H9 (cell line): ENCODE measurements around the gene ORAI3. TPM values are rescaled to one million over a fixed set of nuclear protein-coding genes. Genes with fewer than 3 reads are reported as not detected.

Experiments
- DNase-seq: peaks from one replicate; pipeline ENCODE4 v3.0.0-alpha.2; 2017
- H2AFZ ChIP-seq: one replicate; pipeline ENCODE4 v1.6.1; 2013; ENCODE audit warnings: mild to moderate bottlenecking, low read length, control low read depth, moderate library complexity
- H2AK5ac ChIP-seq: 2 replicates; pipeline ENCODE4 v1.6.1; 2013; ENCODE audit warnings: low read length, control low read depth, mixed read lengths; ENCODE audit not compliant: insufficient read length
- H2BK120ac ChIP-seq: one replicate; pipeline ENCODE4 v1.6.1; 2013; ENCODE audit warnings: low read depth, mild to moderate bottlenecking, low read length, control low read depth, inconsistent platforms; ENCODE audit not compliant: poor library complexity, severe bottlenecking
- H2BK12ac ChIP-seq: 2 replicates; pipeline ENCODE4 v1.6.1; 2013; ENCODE audit warnings: low read length, control low read depth, mixed read lengths, low read depth; ENCODE audit not compliant: insufficient read length
- H2BK15ac ChIP-seq: 2 replicates; pipeline ENCODE4 v1.6.1; 2013; ENCODE audit warnings: low read depth, low read length, control low read depth
- H2BK20ac ChIP-seq: one replicate; pipeline ENCODE4 v1.6.1; 2013; ENCODE audit warnings: low read depth, mild to moderate bottlenecking, low read length, control low read depth, inconsistent platforms; ENCODE audit not compliant: poor library complexity, severe bottlenecking
- H2BK5ac ChIP-seq: 2 replicates; pipeline ENCODE4 v1.6.1; 2013; ENCODE audit warnings: low read length, control low read depth, mixed read lengths; ENCODE audit not compliant: insufficient read length
- H3K14ac ChIP-seq: 2 replicates; pipeline ENCODE4 v1.6.1; 2013; ENCODE audit warnings: low read length, control low read depth; ENCODE audit not compliant: insufficient read depth
- H3K18ac ChIP-seq: 2 replicates; pipeline ENCODE4 v1.6.1; 2013; ENCODE audit warnings: low read depth, mild to moderate bottlenecking, mixed read lengths, low read length, control low read depth; ENCODE audit not compliant: insufficient read length
- H3K23ac ChIP-seq: 2 replicates; pipeline ENCODE4 v1.6.1; 2013; ENCODE audit warnings: low read length, control low read depth, mixed read lengths, low read depth; ENCODE audit not compliant: insufficient read length
- H3K23me2 ChIP-seq: 2 replicates; pipeline ENCODE4 v1.6.1; 2013; ENCODE audit warnings: low read depth, mild to moderate bottlenecking, mixed read lengths, low read length, control low read depth; ENCODE audit not compliant: insufficient read length, poor library complexity, severe bottlenecking
- H3K27ac ChIP-seq: 2 replicates; pipeline ENCODE4 v1.5.1; 2013; ENCODE audit warnings: low read length, control low read depth, mixed read lengths, low read depth; ENCODE audit not compliant: insufficient read length
- H3K27me3 ChIP-seq: 2 replicates; pipeline ENCODE4 v1.6.1; 2013; ENCODE audit warnings: low read length, control low read depth, inconsistent platforms; ENCODE audit not compliant: insufficient read depth
- H3K4ac ChIP-seq: 2 replicates; pipeline ENCODE4 v1.6.1; 2013; ENCODE audit warnings: low read depth, mild to moderate bottlenecking, control low read depth, inconsistent platforms, low read length, moderate library complexity
- H3K4me1 ChIP-seq: 2 replicates; pipeline ENCODE4 v1.6.1; 2013; ENCODE audit warnings: low read length, control low read depth, inconsistent platforms; ENCODE audit not compliant: insufficient read depth
- H3K4me2 ChIP-seq: 2 replicates; pipeline ENCODE4 v1.6.1; 2013; ENCODE audit warnings: low read length, control low read depth, mixed read lengths; ENCODE audit not compliant: insufficient read length, insufficient read depth
- H3K56ac ChIP-seq: 2 replicates; pipeline ENCODE4 v1.6.1; 2013; ENCODE audit warnings: low read depth, mild to moderate bottlenecking, mixed read lengths, low read length, control low read depth; ENCODE audit not compliant: insufficient read length
- H3K79me1 ChIP-seq: 2 replicates; pipeline ENCODE4 v1.6.1; 2013; ENCODE audit warnings: low read depth, mild to moderate bottlenecking, moderate library complexity, low read length, control low read depth, inconsistent platforms; ENCODE audit not compliant: insufficient read depth, poor library complexity, severe bottlenecking
- H3K79me2 ChIP-seq: 2 replicates; pipeline ENCODE4 v1.6.1; 2013; ENCODE audit warnings: low read length, control low read depth, inconsistent platforms; ENCODE audit not compliant: insufficient read depth
- H3K9ac ChIP-seq: 2 replicates; pipeline ENCODE4 v1.6.1; 2013; ENCODE audit warnings: low read length, control low read depth, mixed read lengths; ENCODE audit not compliant: insufficient read length; ENCODE audit errors: extremely low read depth
- H3K9me3 ChIP-seq: one replicate; pipeline ENCODE4 v1.6.1; 2013; ENCODE audit warnings: low read depth, low read length, inconsistent platforms; ENCODE audit not compliant: control insufficient read depth
- H3T11ph ChIP-seq: one replicate; pipeline ENCODE4 v1.6.1; 2013; ENCODE audit warnings: mild to moderate bottlenecking, low read length, control low read depth, inconsistent platforms
- H4K20me1 ChIP-seq: one replicate; pipeline ENCODE4 v1.6.1; 2013; ENCODE audit not compliant: control insufficient read depth, insufficient read length, insufficient read depth
- H4K5ac ChIP-seq: 2 replicates; pipeline ENCODE4 v1.6.1; 2013; ENCODE audit warnings: low read depth, mild to moderate bottlenecking, mixed read lengths, low read length, control low read depth; ENCODE audit not compliant: insufficient read length
- H4K8ac ChIP-seq: replicated peaks from 2 replicates; pipeline ENCODE4 v1.6.1; 2013; ENCODE audit warnings: low read length, control low read depth, mixed read lengths, low read depth; ENCODE audit not compliant: insufficient read length
- H4K91ac ChIP-seq: 2 replicates; pipeline ENCODE4 v1.6.1; 2013; ENCODE audit warnings: low read depth, mild to moderate bottlenecking, moderate library complexity, mixed read lengths, low read length, control low read depth; ENCODE audit not compliant: insufficient read length
- H3K27ac Mint-ChIP-seq, 3 experiments: 2 replicates in 2 of 3; 3 replicates in 1 of 3; pipeline ENCODE4 v1.8.0; 2020 to 2021; ENCODE audit warnings: mixed read lengths in 3 of 3, mild to moderate bottlenecking in 1 of 3, moderate library complexity in 1 of 3
- H3K27me3 Mint-ChIP-seq: 2 replicates; pipeline ENCODE4 v1.8.0; 2021; ENCODE audit warnings: low read depth, mild to moderate bottlenecking, moderate library complexity, mixed read lengths
- H3K36me3 Mint-ChIP-seq, 3 experiments: 2 replicates in 2 of 3; 3 replicates in 1 of 3; pipeline ENCODE4 v1.8.0; 2020 to 2021; ENCODE audit warnings: low read depth in 3 of 3, mixed read lengths in 3 of 3; ENCODE audit not compliant: insufficient read depth in 1 of 3
- H3K4me1 Mint-ChIP-seq, 2 experiments: 2 replicates each; pipeline ENCODE4 v1.8.0; 2020; ENCODE audit warnings: mixed read lengths in 2 of 2
- H3K4me3 Mint-ChIP-seq, 2 experiments: 2 replicates in 1 of 2; 3 replicates in 1 of 2; pipeline ENCODE4 v1.8.0; 2020 to 2021; ENCODE audit warnings: mild to moderate bottlenecking in 2 of 2, mixed read lengths in 2 of 2, moderate library complexity in 1 of 2
- H3K9me3 Mint-ChIP-seq, 2 experiments: 2 replicates in 1 of 2; 3 replicates in 1 of 2; pipeline ENCODE4 v1.8.0; 2020; ENCODE audit warnings: mild to moderate bottlenecking in 2 of 2, mixed read lengths in 2 of 2, moderate library complexity in 1 of 2
- WGBS: extraction: QIAGEN DNeasy Blood & Tissue Kit; methylation state at CpG from one replicate; pipeline ENCODE4 v1.1.7; 2013; ENCODE audit warnings: missing lambda C conversion rate, low lambda C conversion rate, mixed read lengths; ENCODE audit not compliant: insufficient read length; ENCODE audit errors: extremely low coverage; 5-methylcytosine and 5-hydroxymethylcytosine counted together
- total RNA-seq: library from RNA; stranded (reverse); gene quantifications from 2 replicates; pipeline ENCODE4 v1.2.1, GENCODE V29; 2021
- TF ChIP-seq, protein P1 (sequence below): fragments of 200-600 bp; sonication (generic); conservative IDR thresholded peaks from 3 replicates; pipeline ENCODE4 v1.8.0; 2021; ENCODE audit warnings: antibody characterized with exemption, mild to moderate bottlenecking

The ORAI3 gene
- total RNA-seq, 1 experiment from 2014 or later: 6.9 TPM

DNA sequence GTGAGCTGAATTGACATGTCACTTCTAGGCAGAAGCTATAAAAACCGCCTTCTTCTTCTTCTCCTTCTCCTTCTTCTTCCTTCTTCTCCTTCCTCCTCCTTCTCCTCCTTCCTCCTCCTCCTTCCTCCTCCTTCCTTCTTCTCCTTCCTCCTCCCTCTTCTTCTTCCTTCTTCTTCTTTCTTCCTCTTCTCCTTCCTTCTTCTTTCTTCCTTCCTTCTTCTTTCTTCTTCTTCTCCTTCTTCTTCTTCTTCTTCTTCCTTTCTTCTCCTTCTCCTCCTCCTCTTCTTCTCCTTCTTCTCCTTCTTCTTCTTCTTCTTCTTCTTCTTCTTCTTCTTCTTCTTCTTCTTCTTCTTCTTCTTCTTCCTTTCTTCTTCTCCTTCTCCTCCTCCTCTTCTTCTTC, 30.3 kb upstream of the ORAI3 start:
- H2BK15ac ChIP-seq: no peak overlapping the region
- H2AK5ac ChIP-seq: no peak overlapping the region
- no peak overlapping the region for H3K4me2 ChIP-seq
- H3K9ac ChIP-seq: no peak overlapping the region
- H3K9me3 ChIP-seq: no peaks in the 10 kb centered on the region
- no peak overlapping the region for H3K23ac ChIP-seq
- TF ChIP-seq, protein P1, sequence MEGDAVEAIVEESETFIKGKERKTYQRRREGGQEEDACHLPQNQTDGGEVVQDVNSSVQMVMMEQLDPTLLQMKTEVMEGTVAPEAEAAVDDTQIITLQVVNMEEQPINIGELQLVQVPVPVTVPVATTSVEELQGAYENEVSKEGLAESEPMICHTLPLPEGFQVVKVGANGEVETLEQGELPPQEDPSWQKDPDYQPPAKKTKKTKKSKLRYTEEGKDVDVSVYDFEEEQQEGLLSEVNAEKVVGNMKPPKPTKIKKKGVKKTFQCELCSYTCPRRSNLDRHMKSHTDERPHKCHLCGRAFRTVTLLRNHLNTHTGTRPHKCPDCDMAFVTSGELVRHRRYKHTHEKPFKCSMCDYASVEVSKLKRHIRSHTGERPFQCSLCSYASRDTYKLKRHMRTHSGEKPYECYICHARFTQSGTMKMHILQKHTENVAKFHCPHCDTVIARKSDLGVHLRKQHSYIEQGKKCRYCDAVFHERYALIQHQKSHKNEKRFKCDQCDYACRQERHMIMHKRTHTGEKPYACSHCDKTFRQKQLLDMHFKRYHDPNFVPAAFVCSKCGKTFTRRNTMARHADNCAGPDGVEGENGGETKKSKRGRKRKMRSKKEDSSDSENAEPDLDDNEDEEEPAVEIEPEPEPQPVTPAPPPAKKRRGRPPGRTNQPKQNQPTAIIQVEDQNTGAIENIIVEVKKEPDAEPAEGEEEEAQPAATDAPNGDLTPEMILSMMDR: no peak
- no peaks in the 10 kb centered on the region for H3K4me1 ChIP-seq
- H3K27ac Mint-ChIP-seq: no peak overlapping the region
- H2BK20ac ChIP-seq: no peak overlapping the region
- no peaks in the 10 kb centered on the region for H3K27me3 Mint-ChIP-seq
- no peak overlapping the region for H4K91ac ChIP-seq
- H3K18ac ChIP-seq: no peak overlapping the region
- no peak overlapping the region for H3K27ac ChIP-seq
- no peak overlapping the region for H3K56ac ChIP-seq
- H3K4ac ChIP-seq: no peak overlapping the region
- no peaks in the 10 kb centered on the region; a peak in 1 of 5 replicates for H3K9me3 Mint-ChIP-seq
- H3K79me2 ChIP-seq: no peaks in the 10 kb centered on the region
- H3K4me1 Mint-ChIP-seq: peaks cover 3 to 8% of the 10 kb centered on the region in 2 experiments; a peak in 3 of 4 replicates
- H3K14ac ChIP-seq: no peak overlapping the region
- no peaks in the 10 kb centered on the region for H3K79me1 ChIP-seq
- peaks cover 2% of the 10 kb centered on the region for H3K23me2 ChIP-seq
- DNase-seq: no peak
- H2AFZ ChIP-seq: no peak overlapping the region
- no peaks in the 10 kb centered on the region for H3K27me3 ChIP-seq
- H4K5ac ChIP-seq: no peak overlapping the region
- H2BK5ac ChIP-seq: no peak overlapping the region
- no CpG with 5 or more reads among the region's 1 CpG for WGBS
- no peak overlapping the region for H3K4me3 Mint-ChIP-seq
- no peak overlapping the region for H3T11ph ChIP-seq
- H2BK12ac ChIP-seq: no peak overlapping the region
- H4K20me1 ChIP-seq: no peaks in the 10 kb centered on the region
- no peak overlapping the region for H4K8ac ChIP-seq
- no peaks in the 10 kb centered on the region for H3K36me3 Mint-ChIP-seq
- H2BK120ac ChIP-seq: no peak overlapping the region
